Measurements from ENCODE around the gene MED15. TPM values are rescaled to one million over a fixed set of nuclear protein-coding genes. Genes with fewer than 3 reads are reported as not detected.

The MED15 gene
- total and polyA plus RNA-seq, 2 of the 8 experiments (the other 6 are each of a cell fraction or from before 2014, with no cell fraction given): 28.3 to 57.1 TPM

- Histone ChIP-seq H4K8ac (ENCODE audit: extremely low read depth, insufficient read depth, low read length) (no peak overlapping the region), H3K79me2 (ENCODE audit: control insufficient read depth in 1 of 2, insufficient read depth in 2 of 2, low read length in 2 of 2) (no peaks in the 10 kb centered on the region), H3K23ac (ENCODE audit: insufficient read length) (no peak overlapping the region), H2BK20ac (ENCODE audit: low read length) (no peak overlapping the region), H3K56ac (replicated peaks; ENCODE audit: insufficient read length, low read depth, low read length) (no peak overlapping the region), H3K27ac (ENCODE audit: low read depth, low read length) (no peak overlapping the region), H3K9me3 (ENCODE audit: insufficient read depth in 2 of 2, low read depth in 1 of 2, low read length in 1 of 2) (no peaks in the 10 kb centered on the region), H3K18ac (ENCODE audit: extremely low read depth, low read length) (no peak overlapping the region), H2BK120ac (replicated peaks; ENCODE audit: low read depth, low read length) (no peak overlapping the region), H3K4ac (replicated peaks; ENCODE audit: insufficient read length, low read depth, low read length) (no peak overlapping the region), H3K9ac (replicated peaks in 1 of 4; ENCODE audit: extremely low read depth in 1 of 4, low read depth in 3 of 4, low read length in 3 of 4) (no peak overlapping the region), H3K4me1 (replicated peaks in 1 of 4; ENCODE audit: control insufficient read depth in 3 of 4, insufficient read depth in 4 of 4, low read length in 3 of 4) (no peaks in the 10 kb centered on the region), H4K20me1 (replicated peaks in 1 of 2; ENCODE audit: control insufficient read depth in 1 of 2, insufficient read depth in 2 of 2, low read length in 2 of 2) (peaks cover 0 to 12% of the 10 kb centered on the region in 2 experiments), H2BK12ac (ENCODE audit: low read depth, low read length) (no peak overlapping the region), H3K4me3 (ENCODE audit: extremely low read depth in 1 of 4, insufficient read depth in 2 of 4, low read depth in 3 of 4, low read length in 4 of 4) (no peak overlapping the region), H4K91ac (replicated peaks; ENCODE audit: insufficient read length, low read length) (no peak overlapping the region), H3K79me1 (ENCODE audit: low read depth, low read length) (no peaks in the 10 kb centered on the region), H2BK5ac (ENCODE audit: low read depth, low read length) (no peak overlapping the region), H3K27me3 (replicated peaks in 1 of 4; ENCODE audit: control insufficient read depth in 3 of 4, extremely low read depth in 1 of 4, insufficient read depth in 3 of 4, low read length in 3 of 4) (no peaks in the 10 kb centered on the region), H3K23me2 (ENCODE audit: low read depth, low read length) (no peaks in the 10 kb centered on the region), H2BK15ac (ENCODE audit: low read length) (no peak overlapping the region), H3K36me3 (ENCODE audit: control insufficient read depth in 2 of 4, insufficient read depth in 4 of 4, low read length in 3 of 4) (peaks cover 11 to 28% (median 22%) of the 10 kb centered on the region in 4 experiments; a peak in 6 of 8 replicates), H4K5ac (ENCODE audit: insufficient read length, low read depth, low read length) (no peak overlapping the region), H3K4me2 (ENCODE audit: insufficient read depth in 1 of 2, low read depth in 2 of 2, low read length in 2 of 2) (no peak overlapping the region), H2AFZ (ENCODE audit: low read length) (no peak overlapping the region), H3K14ac (ENCODE audit: insufficient read length) (no peak overlapping the region), H2AK5ac (ENCODE audit: low read depth, low read length) (no peak overlapping the region)
- POLR2A ChIA-PET (ENCODE audit: partially characterized antibody): no interaction called here
- DNase-seq (ENCODE audit: low read depth in 1 of 2, low spot score in 2 of 2): no peak
- TF ChIP-seq CBX8 (IDR thresholded peaks at IDR 0.05; ENCODE audit: borderline replicate concordance, low read depth, low read length) (no peak), SRF (IDR thresholded peaks at IDR 0.05; ENCODE audit: low read depth, low read length) (no peak)
- no peak for FAIRE-seq
- CTCF ChIA-PET (ENCODE audit: partially characterized antibody): interaction anchor here (0.6 to 18.2 kb wide), 30 partner anchors 10 to 392 kb away, joined by 3 to 366 read pairs (median 4); no protein-coding TSS in a partner anchor
- WGBS, 2 experiments (ENCODE audit: extremely low coverage in 1 of 2, insufficient coverage in 1 of 2, insufficient read length in 1 of 2, insufficient replicate concordance in 2 of 2, low coverage in 1 of 2, low lambda C conversion rate in 2 of 2, missing lambda C conversion rate in 1 of 2): 75% methylated on average over 13 of the region's 13 CpGs; no CpG with 5 or more reads in 1 of the 2 experiments
Measured at GRCh38 chr22:20563941-20564371, 56.5 kb downstream of the MED15 start.

Measured in H1 (cell line).